Trophoblast cell (in vitro differentiated cells and primary cell): ENCODE measurements around the gene CCNQ.

Experiments
- DNase-seq, 2 donors: peaks; one replicate each; pipeline ENCODE4 v3.0.0-alpha.2; 2016
- H2AFZ ChIP-seq: 2 replicates; pipeline ENCODE4 v1.6.1; 2013; ENCODE audit warnings: low read length, moderate library complexity, mild to moderate bottlenecking; ENCODE audit not compliant: insufficient read depth, poor library complexity
- H2AK5ac ChIP-seq: 2 replicates; pipeline ENCODE4 v1.6.1; 2013; ENCODE audit warnings: mild to moderate bottlenecking, low read length
- H2BK120ac ChIP-seq: 2 replicates; pipeline ENCODE4 v1.6.1; 2013; ENCODE audit warnings: low read length, mild to moderate bottlenecking, moderate library complexity; ENCODE audit not compliant: insufficient read depth, poor library complexity
- H2BK12ac ChIP-seq: 2 replicates; pipeline ENCODE4 v1.6.1; 2013; ENCODE audit warnings: mild to moderate bottlenecking, low read length, moderate library complexity
- H2BK5ac ChIP-seq: 2 replicates; pipeline ENCODE4 v1.6.1; 2013; ENCODE audit warnings: low read length, low read depth, moderate library complexity, mild to moderate bottlenecking; ENCODE audit not compliant: poor library complexity
- H3K14ac ChIP-seq: 2 replicates; pipeline ENCODE4 v1.6.1; 2013; ENCODE audit warnings: mild to moderate bottlenecking, low read length
- H3K18ac ChIP-seq: 2 replicates; pipeline ENCODE4 v1.6.1; 2013; ENCODE audit warnings: mild to moderate bottlenecking, low read length
- H3K23ac ChIP-seq: 2 replicates; pipeline ENCODE4 v1.6.1; 2013; ENCODE audit warnings: low read length
- H3K27ac ChIP-seq: 2 replicates; pipeline ENCODE4 v1.5.1; 2013; ENCODE audit warnings: low read depth, mild to moderate bottlenecking, inconsistent platforms, low read length, moderate library complexity
- H3K27me3 ChIP-seq: 2 replicates; pipeline ENCODE4 v1.6.1; 2013; ENCODE audit warnings: inconsistent platforms, mild to moderate bottlenecking, low read length, moderate library complexity; ENCODE audit not compliant: insufficient read depth
- H3K36me3 ChIP-seq, 2 experiments: 1 replicate in 1 of 2; 2 replicates in 1 of 2; pipeline ENCODE4 v1.6.1; 2013; ENCODE audit warnings: low read length in 2 of 2, mild to moderate bottlenecking in 2 of 2, moderate library complexity in 1 of 2; ENCODE audit not compliant: insufficient read depth in 2 of 2, control insufficient read depth in 1 of 2
- H3K4ac ChIP-seq: 2 replicates; pipeline ENCODE4 v1.6.1; 2013; ENCODE audit warnings: low read depth, mild to moderate bottlenecking, low read length, moderate library complexity
- H3K4me1 ChIP-seq, 2 experiments: 1 replicate in 1 of 2; 2 replicates in 1 of 2; pipeline ENCODE4 v1.6.1; 2013; ENCODE audit warnings: low read length in 2 of 2, mild to moderate bottlenecking in 2 of 2, moderate library complexity in 1 of 2; ENCODE audit not compliant: insufficient read depth in 2 of 2, control insufficient read depth in 1 of 2
- H3K4me2 ChIP-seq: 2 replicates; pipeline ENCODE4 v1.6.1; 2013; ENCODE audit warnings: inconsistent platforms, mild to moderate bottlenecking, low read length, moderate library complexity
- H3K4me3 ChIP-seq: 2 replicates; pipeline ENCODE4 v1.5.1; 2013; ENCODE audit warnings: mild to moderate bottlenecking, low read depth, low read length, inconsistent platforms
- H3K79me1 ChIP-seq: one replicate; pipeline ENCODE4 v1.6.1; 2013; ENCODE audit warnings: low read length
- H3K79me2 ChIP-seq: 2 replicates; pipeline ENCODE4 v1.6.1; 2013; ENCODE audit warnings: low read length, mild to moderate bottlenecking; ENCODE audit not compliant: control insufficient read depth, insufficient read depth, poor library complexity
- H3K9ac ChIP-seq: 2 replicates; pipeline ENCODE4 v1.6.1; 2013; ENCODE audit warnings: mild to moderate bottlenecking, low read length
- H3K9me3 ChIP-seq: 2 replicates; pipeline ENCODE4 v1.6.1; 2013; ENCODE audit warnings: low read depth, mild to moderate bottlenecking, control low read depth, inconsistent platforms, low read length; ENCODE audit not compliant: insufficient read depth
- H4K12ac ChIP-seq: 2 replicates; pipeline ENCODE4 v1.6.1; 2013; ENCODE audit warnings: low read depth, mild to moderate bottlenecking, low read length, moderate library complexity
- H4K8ac ChIP-seq: 2 replicates; pipeline ENCODE4 v1.6.1; 2013; ENCODE audit warnings: low read depth, mild to moderate bottlenecking, low read length, moderate library complexity
- H4K91ac ChIP-seq: one replicate; pipeline ENCODE4 v1.6.1; 2013; ENCODE audit warnings: low read depth, mild to moderate bottlenecking, low read length, moderate library complexity
- WGBS: extraction: QIAGEN DNeasy Blood & Tissue Kit; methylation state at CpG from one replicate; pipeline ENCODE4 v1.1.7; 2013; ENCODE audit warnings: missing lambda C conversion rate; ENCODE audit not compliant: insufficient read length, insufficient coverage; ENCODE audit errors: extremely low coverage; 5-methylcytosine and 5-hydroxymethylcytosine counted together

CCNQ gene

GRCh38 chrX:153610836-153611213 lies 11.9 kb upstream of the CCNQ start:
- Histone ChIP-seq H3K4me1 (peaks cover 0 to 2% of the 10 kb centered on the region in 2 experiments), H3K36me3 (no peaks in the 10 kb centered on the region), H3K27me3 (no peaks in the 10 kb centered on the region), H3K79me1 (no peaks in the 10 kb centered on the region), H3K79me2 (no peaks in the 10 kb centered on the region), H2AFZ (no peak overlapping the region), H3K4ac (no peak overlapping the region), H3K9me3 (no peaks in the 10 kb centered on the region), H2BK120ac (no peak overlapping the region), H4K12ac (no peak overlapping the region), H3K9ac (no peak overlapping the region), H2AK5ac (no peak overlapping the region), H2BK12ac (no peak overlapping the region), H3K4me3 (no peak overlapping the region), H2BK5ac (no peak overlapping the region), H3K4me2 (no peak overlapping the region), H3K18ac (no peak overlapping the region), H3K23ac (no peak overlapping the region), H4K8ac (no peak overlapping the region), H3K27ac (no peak overlapping the region), H4K91ac (no peak overlapping the region), H3K14ac (no peak overlapping the region)
- no peak for DNase-seq
- no CpG with 5 or more reads among the region's 9 CpGs for WGBS

- Histone ChIP-seq H3K27me3 (no peaks in the 10 kb centered on the region), H3K4me2 (peak overlapping the region; percentile 56), H3K4me3 (no peak overlapping the region), H2BK5ac (no peak overlapping the region), H4K12ac (no peak overlapping the region), H3K79me2 (no peaks in the 10 kb centered on the region), H2BK120ac (no peak overlapping the region), H3K14ac (no peak overlapping the region), H2AK5ac (no peak overlapping the region), H3K4me1 (peaks cover 0 to 2% of the 10 kb centered on the region in 2 experiments), H2BK12ac (no peak overlapping the region), H3K27ac (no peak overlapping the region), H4K91ac (no peak overlapping the region), H3K9ac (no peak overlapping the region), H2AFZ (no peak overlapping the region), H3K18ac (no peak overlapping the region), H3K23ac (no peak overlapping the region), H3K9me3 (no peaks in the 10 kb centered on the region), H3K4ac (no peak overlapping the region), H4K8ac (no peak overlapping the region), H3K36me3 (no peaks in the 10 kb centered on the region), H3K79me1 (no peaks in the 10 kb centered on the region)
- WGBS = no CpG with 5 or more reads among the region's 63 CpGs
- peak; percentile 37 to 72 for DNase-seq
Measured at GRCh38 chrX:153609917-153610835, 11.2 kb upstream of the CCNQ start.

- H3K27ac ChIP-seq = no peak overlapping the region
- no peak overlapping the region for H3K23ac ChIP-seq
- H2BK5ac ChIP-seq = no peak overlapping the region
- H2AFZ ChIP-seq = no peak overlapping the region
- H3K4me1 ChIP-seq = peaks cover 0 to 2% of the 10 kb centered on the region in 2 experiments
- H3K27me3 ChIP-seq = no peaks in the 10 kb centered on the region
- no peak overlapping the region for H2BK120ac ChIP-seq
- H3K79me1 ChIP-seq = no peaks in the 10 kb centered on the region
- H3K9me3 ChIP-seq = no peaks in the 10 kb centered on the region
- no peak overlapping the region for H2BK12ac ChIP-seq
- no peak overlapping the region for H4K8ac ChIP-seq
- WGBS = no CpG with 5 or more reads among the region's 4 CpGs
- no peak overlapping the region for H2AK5ac ChIP-seq
- H4K12ac ChIP-seq = no peak overlapping the region
- H3K36me3 ChIP-seq = no peaks in the 10 kb centered on the region
- H3K4me2 ChIP-seq = no peak overlapping the region
- H3K9ac ChIP-seq = no peak overlapping the region
- no peak for DNase-seq
- no peaks in the 10 kb centered on the region for H3K79me2 ChIP-seq
- H3K4ac ChIP-seq = no peak overlapping the region
- H4K91ac ChIP-seq = no peak overlapping the region
- no peak overlapping the region for H3K4me3 ChIP-seq
- no peak overlapping the region for H3K18ac ChIP-seq
- H3K14ac ChIP-seq = no peak overlapping the region
Measured at GRCh38 chrX:153608806-153609205, 9.9 kb upstream of the CCNQ start.

DNA sequence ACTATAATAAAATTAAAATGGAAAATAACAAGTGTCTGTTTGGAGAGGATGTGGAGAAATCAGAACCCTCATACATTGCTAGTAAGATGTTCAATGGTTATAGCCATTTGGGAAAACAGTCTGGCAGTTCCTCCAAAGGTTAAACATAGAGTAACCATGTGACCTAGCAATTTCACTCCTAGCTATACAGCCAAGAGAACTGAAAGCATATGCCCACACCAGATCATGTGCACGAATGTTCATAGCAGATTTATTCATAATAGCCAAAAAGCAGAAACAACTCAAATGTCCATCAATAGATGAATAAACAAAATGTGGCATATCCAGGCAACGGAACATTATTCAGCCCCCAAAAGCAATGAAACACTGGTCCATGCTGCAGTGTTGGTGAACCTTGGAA lies 9.4 kb upstream of the CCNQ start:
- peaks cover 0 to 2% of the 10 kb centered on the region in 2 experiments for H3K4me1 ChIP-seq
- H4K91ac ChIP-seq = no peak overlapping the region
- no peak overlapping the region for H3K27ac ChIP-seq
- no peak overlapping the region for H3K14ac ChIP-seq
- no peaks in the 10 kb centered on the region for H3K79me2 ChIP-seq
- no peak overlapping the region for H3K4me3 ChIP-seq
- no peak overlapping the region for H2AFZ ChIP-seq
- H3K23ac ChIP-seq = no peak overlapping the region
- no CpG with 5 or more reads among the region's 2 CpGs for WGBS
- no peak overlapping the region for H3K9ac ChIP-seq
- DNase-seq = no peak
- H3K4ac ChIP-seq = no peak overlapping the region
- no peaks in the 10 kb centered on the region for H3K9me3 ChIP-seq
- no peak overlapping the region for H2BK5ac ChIP-seq
- no peak overlapping the region for H2BK12ac ChIP-seq
- H2AK5ac ChIP-seq = no peak overlapping the region
- no peaks in the 10 kb centered on the region for H3K79me1 ChIP-seq
- H3K4me2 ChIP-seq = no peak overlapping the region
- H3K18ac ChIP-seq = no peak overlapping the region
- H2BK120ac ChIP-seq = no peak overlapping the region
- H4K12ac ChIP-seq = no peak overlapping the region
- H3K27me3 ChIP-seq = no peaks in the 10 kb centered on the region
- no peaks in the 10 kb centered on the region for H3K36me3 ChIP-seq
- H4K8ac ChIP-seq = no peak overlapping the region
